ENCODE results near the gene PDZD2.

- TF ChIP-seq CTCF (conservative IDR thresholded peaks at IDR 0.05) (no peak), EZH2 (IDR thresholded peaks at IDR 0.05; ENCODE audit: low read depth) (no peak)
Measured at GRCh38 chr5:31731016-31731415, 92.1 kb downstream of the PDZD2 start.

All from PC-9 (cell line).